T47D (cell line): ENCODE measurements around the gene BIN1.
A peak's percentile ranks its signal among the peaks of the same experiment; 100 is the strongest.
"Not testable (repeated sequence)": the region's sequence is repeated elsewhere in the genome, so short reads cannot be mapped to it uniquely, and the experiment has no call there.

Experiments used
- DNase-seq, 2 experiments: peaks; one replicate each; pipeline versions ENCODE4 v3.0.0 to v3.0.0-alpha.2; 2011 to 2012; ENCODE audit warnings: low read depth in 1 of 2, low spot score in 1 of 2
- JUND ChIP-seq: IDR thresholded peaks from 2 replicates; pipeline ENCODE4 v1.6.1; 2012; ENCODE audit warnings: low read depth
- in situ Hi-C: cut with HindIII; loops from 2 replicates; pipeline ENCODE4 v1.10.0; 2016; ENCODE audit warnings: low sequenced_read_pairs, low pct_unique_long_range_greater_than_20kb

Gene BIN1

GRCh38 chr2:127125821-127126220 is 18.9 kb upstream of the BIN1 start:
- in situ Hi-C loops, result no loop called here
- no peak for DNase-seq
- TF ChIP-seq JUND, result no peak

- TF ChIP-seq JUND, result no peak
- in situ Hi-C loops, result no loop called here
- no peak for DNase-seq
Measured at GRCh38 chr2:127124426-127124825, 17.5 kb upstream of the BIN1 start.

- no peak for DNase-seq
- in situ Hi-C loops, result no loop called here
- TF ChIP-seq JUND, result no peak
Measured at GRCh38 chr2:127122361-127123027, 15.5 kb upstream of the BIN1 start.

- in situ Hi-C loops, result no loop called here
- DNase-seq, result no peak
- TF ChIP-seq JUND, result no peak
Measured at GRCh38 chr2:127121776-127122176, 14.8 kb upstream of the BIN1 start.

- in situ Hi-C loops, result no loop called here
- DNase-seq, result no peak
- no peak for TF ChIP-seq JUND
Measured at GRCh38 chr2:127121353-127121752, 14.4 kb upstream of the BIN1 start.

- DNase-seq, in situ Hi-C loops: not testable (repeated sequence)
Measured at GRCh38 chr2:127120408-127120807, 13.5 kb upstream of the BIN1 start.

- no peak for DNase-seq
- TF ChIP-seq JUND, result no peak
- in situ Hi-C loops, result no loop called here
Measured at GRCh38 chr2:127118467-127118866, 11.5 kb upstream of the BIN1 start.

GRCh38 chr2:127118038-127118437 is 11.1 kb upstream of the BIN1 start:
- no peak for TF ChIP-seq JUND
- no peak for DNase-seq
- in situ Hi-C loops, result no loop called here

GRCh38 chr2:127117603-127118002 is 10.6 kb upstream of the BIN1 start:
- TF ChIP-seq JUND, result no peak
- DNase-seq, result no peak
- in situ Hi-C loops, result no loop called here

- in situ Hi-C loops, result no loop called here
- no peak for DNase-seq
- no peak for TF ChIP-seq JUND
Measured at GRCh38 chr2:127115471-127116199, 8.7 kb upstream of the BIN1 start.

GRCh38 chr2:127110985-127111384 is 4.0 kb upstream of the BIN1 start:
- no peak for TF ChIP-seq JUND
- in situ Hi-C loops, result no loop called here
- no peak for DNase-seq

- no peak for DNase-seq
- in situ Hi-C loops, result no loop called here
- TF ChIP-seq JUND, result no peak
Measured at GRCh38 chr2:127108090-127108523, 1.2 kb upstream of the BIN1 start.

- in situ Hi-C loops, result no loop called here
- peak; percentile 48 to 51 for DNase-seq
- TF ChIP-seq JUND, result no peak
Measured at GRCh38 chr2:127107622-127107999, 657 bp upstream of the BIN1 start.
